OCI-LY1 (cell line): Measurements from ENCODE around the gene NAA25.

Source experiments
- CTCF ChIP-seq: fragments of 200-600 bp; sonication (generic), shearing (Covaris generic); IDR thresholded peaks from 2 replicates; pipeline ENCODE4 v1.5.1; 2017; ENCODE audit warnings: mild to moderate bottlenecking, antibody characterized with exemption, low read length, moderate library complexity, mixed read lengths
- EZH2 ChIP-seq: fragments of 200-600 bp; sonication (generic), shearing (Covaris generic); IDR thresholded peaks from 2 replicates; pipeline ENCODE4 v1.8.0; 2017; ENCODE audit warnings: borderline replicate concordance, mixed run types, mild to moderate bottlenecking, antibody characterized with exemption, low read length, moderate library complexity, mixed read lengths

DNA sequence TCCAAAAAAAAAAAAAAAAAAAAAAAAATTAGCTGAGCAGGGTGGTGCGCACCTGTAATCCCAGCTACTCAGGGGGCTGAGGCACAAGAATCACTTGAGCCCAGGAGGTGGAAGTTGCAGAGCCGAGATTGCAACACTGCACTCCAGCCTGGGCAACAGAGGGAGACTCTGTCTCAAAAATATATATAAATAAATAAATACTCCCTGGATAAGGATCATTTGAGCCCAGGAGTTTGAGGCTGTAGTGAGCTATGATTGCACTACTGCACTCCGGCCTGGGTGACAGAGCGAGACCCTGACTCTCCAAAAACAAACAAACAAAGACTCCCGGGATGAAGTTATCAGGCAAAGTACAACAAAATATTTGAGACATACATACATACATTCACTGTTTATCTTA, 3.3 kb upstream of the NAA25 start:
- TF ChIP-seq EZH2 (no peak), CTCF (no peak)
